GM21360 (cell line): ENCODE results near the gene CNTN4.

Source experiments
- ATAC-seq: cut with Tn5 transposase; IDR thresholded peaks from one replicate; pipeline ENCODE4 v1.9.1; 2021; ENCODE audit warnings: mild to moderate bottlenecking, moderate library complexity; ENCODE audit not compliant: unreplicated experiment

CNTN4 gene

GRCh38 chr3:2375376-2375775, 276.7 kb downstream of the CNTN4 start:
- ATAC-seq = no peak

- ATAC-seq = no peak
Observed at GRCh38 chr3:2377281-2377680, 278.6 kb downstream of the CNTN4 start.

DNA sequence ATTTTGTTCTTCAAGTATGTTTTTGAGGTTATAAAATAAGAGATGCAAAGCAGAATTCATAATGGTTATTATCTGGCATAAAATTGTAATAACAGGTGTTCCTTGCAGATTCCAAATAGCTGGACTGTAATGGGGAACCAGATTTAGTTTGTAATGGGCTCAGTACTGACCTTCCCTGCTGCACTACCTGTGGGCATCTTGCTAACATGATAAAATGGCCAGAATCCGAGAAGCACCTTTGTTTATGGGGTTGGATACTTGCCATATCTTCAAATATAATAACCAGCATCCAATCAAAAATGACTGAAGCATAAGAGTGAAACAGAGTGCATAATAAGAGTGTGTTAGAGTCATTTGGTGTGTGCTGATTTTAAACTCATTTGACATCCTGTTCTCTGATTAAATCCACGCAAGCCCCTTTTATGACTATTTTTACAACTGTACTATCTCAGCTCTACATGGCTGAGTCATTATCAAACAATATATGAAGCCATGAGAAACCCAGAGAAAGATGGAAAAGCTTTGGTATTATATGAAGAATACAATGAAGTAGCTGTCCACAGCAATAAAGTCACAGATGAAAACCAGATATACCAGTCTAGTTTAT, 292.4 kb downstream of the CNTN4 start:
- no peak for ATAC-seq

DNA sequence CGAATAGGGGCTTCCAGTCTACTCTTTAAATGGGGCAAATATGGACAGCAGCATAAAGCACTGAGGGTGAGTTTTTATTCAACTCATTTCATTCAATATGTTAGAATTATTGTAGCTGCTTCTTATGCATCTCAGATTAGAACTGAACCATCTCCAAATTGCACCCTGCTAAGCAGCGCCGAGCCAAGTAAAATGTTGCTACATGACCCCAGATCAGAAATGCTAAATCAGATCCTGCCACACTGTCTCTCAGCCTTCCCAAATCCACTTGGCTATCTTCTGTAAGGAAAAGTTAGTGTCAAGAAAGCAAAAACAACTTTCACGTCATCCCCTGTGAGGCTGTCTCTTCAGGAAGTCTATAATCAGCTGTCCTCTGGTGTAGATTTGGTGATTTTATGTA, 293.2 kb downstream of the CNTN4 start:
- ATAC-seq = no peak

GRCh38 chr3:2392981-2393380, 294.3 kb downstream of the CNTN4 start:
- no peak for ATAC-seq

DNA sequence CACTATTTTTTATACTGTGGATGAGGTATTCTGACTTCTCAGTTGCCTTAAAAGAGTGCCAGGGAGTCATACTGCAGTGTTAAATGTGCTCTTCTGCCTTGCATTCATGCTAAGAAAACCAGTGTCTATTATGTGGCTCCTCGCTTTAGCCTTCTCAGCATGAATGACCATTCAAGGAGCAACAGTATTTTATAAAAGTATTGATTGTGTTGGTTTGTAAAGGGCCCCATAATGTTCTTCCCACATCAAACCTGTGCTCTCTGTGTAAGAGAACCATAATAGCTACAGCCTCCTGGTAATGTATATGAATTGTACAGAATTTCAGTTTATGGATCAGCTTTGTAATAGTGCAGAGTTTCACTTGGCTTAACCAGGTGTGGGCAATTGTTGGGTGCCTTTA, 316.4 kb downstream of the CNTN4 start:
- ATAC-seq = no peak

DNA sequence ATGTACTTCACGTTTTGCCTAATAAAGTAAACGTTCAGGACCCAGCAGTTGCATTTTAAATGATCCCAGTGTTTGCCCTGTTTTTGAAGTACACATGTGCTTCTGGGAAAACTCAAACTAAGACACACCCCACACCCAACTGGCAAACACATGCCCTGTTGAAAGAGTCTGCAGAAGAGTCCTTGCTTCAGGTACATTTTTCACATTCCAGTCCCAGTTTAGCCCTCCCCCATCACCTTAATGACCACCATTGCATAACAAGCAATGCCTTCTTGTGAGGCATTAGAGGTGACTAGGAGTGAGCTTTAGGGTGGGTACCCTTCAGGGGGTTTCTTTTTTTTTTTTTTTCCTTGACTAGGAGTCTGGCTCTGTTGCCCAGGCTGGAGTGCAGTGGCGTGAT, 322.3 kb downstream of the CNTN4 start:
- ATAC-seq = no peak

- ATAC-seq = no peak
Observed at GRCh38 chr3:2423143-2423542, 324.5 kb downstream of the CNTN4 start.

- no peak for ATAC-seq
Observed at GRCh38 chr3:2441558-2441957, 342.9 kb downstream of the CNTN4 start.

GRCh38 chr3:2446146-2446545, 347.5 kb downstream of the CNTN4 start:
- no peak for ATAC-seq

GRCh38 chr3:2452249-2452648, 353.6 kb downstream of the CNTN4 start:
- ATAC-seq = no peak

DNA sequence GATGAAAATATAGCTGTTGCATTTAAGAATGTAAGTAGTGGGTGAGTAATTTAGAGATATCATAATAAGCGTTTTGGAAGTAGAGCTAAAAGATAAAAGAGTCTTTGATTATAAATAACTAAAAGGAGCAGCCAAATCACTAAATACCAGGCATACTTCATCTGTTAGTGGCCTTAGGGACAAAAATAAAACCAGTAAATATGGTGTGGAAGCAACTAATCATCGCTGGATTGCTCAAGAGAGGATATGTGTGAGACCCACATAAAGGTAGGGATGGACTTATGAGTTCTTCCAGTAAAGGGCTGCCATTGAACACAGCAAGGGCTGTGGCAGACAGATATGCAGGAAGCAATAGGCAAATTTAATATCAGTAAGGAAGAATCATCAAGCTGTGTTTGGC, 356.2 kb downstream of the CNTN4 start:
- no peak for ATAC-seq

DNA sequence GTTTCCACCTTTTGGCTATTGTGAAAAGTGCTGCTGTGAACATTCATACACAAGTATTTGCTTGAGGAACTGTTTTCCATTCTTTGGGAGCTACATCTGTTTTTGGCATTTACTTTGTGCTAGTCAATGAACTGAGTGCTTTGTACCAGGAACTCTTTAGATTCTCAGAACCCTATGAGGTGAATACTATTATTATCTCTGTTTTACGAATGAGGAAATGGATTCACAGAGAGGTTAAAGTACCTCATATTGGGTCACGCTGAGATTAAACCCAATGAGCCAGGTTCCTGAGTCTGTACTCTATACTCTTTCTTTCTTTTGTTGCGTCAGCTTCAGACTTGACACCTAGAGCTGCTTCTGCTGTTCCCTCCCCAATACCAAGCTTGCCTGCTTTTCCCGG, 358.1 kb downstream of the CNTN4 start:
- ATAC-seq = no peak

GRCh38 chr3:2458816-2459215, 360.1 kb downstream of the CNTN4 start:
- no peak for ATAC-seq

GRCh38 chr3:2465842-2466241, 367.2 kb downstream of the CNTN4 start:
- ATAC-seq = no peak

- ATAC-seq = no peak
Observed at GRCh38 chr3:2468816-2469215, 370.1 kb downstream of the CNTN4 start.

DNA sequence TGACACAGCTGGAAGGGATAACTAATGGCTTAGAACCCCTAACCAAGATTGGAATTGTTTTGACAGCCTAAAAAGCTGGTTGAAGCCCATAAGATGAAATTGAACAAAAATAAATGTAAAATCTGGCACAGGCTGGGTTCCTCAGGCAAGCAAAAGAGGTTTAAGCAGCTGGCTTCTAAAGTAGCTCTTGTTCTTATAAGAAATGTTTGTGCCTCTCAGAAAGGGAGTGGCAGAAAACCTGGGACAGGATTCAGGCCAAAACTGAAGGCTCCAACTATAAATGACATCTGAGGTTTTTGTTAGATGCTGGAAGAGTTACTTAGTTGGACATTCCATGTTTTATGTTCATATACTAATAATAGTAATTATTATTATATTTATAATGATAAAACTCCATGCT, 378.3 kb downstream of the CNTN4 start:
- no peak for ATAC-seq

DNA sequence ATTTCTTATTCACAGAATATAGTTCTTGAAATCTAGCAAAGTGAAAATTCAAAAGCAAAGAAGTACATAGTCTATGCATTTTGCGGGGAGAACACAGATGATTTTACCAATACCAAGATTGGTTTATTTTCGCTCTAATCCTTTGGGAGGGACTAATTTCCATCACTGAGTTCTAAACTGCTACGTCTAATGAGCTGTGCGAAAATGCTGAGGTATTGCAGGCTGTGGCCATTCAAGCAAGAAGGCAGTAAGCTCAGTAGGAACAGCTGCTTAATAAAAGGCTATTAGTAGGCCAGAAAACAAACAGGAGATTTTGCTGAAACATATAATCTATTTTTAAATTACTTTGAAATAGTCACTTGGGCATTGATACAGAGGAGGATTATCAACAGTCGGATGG, 379.0 kb downstream of the CNTN4 start:
- ATAC-seq = no peak

DNA sequence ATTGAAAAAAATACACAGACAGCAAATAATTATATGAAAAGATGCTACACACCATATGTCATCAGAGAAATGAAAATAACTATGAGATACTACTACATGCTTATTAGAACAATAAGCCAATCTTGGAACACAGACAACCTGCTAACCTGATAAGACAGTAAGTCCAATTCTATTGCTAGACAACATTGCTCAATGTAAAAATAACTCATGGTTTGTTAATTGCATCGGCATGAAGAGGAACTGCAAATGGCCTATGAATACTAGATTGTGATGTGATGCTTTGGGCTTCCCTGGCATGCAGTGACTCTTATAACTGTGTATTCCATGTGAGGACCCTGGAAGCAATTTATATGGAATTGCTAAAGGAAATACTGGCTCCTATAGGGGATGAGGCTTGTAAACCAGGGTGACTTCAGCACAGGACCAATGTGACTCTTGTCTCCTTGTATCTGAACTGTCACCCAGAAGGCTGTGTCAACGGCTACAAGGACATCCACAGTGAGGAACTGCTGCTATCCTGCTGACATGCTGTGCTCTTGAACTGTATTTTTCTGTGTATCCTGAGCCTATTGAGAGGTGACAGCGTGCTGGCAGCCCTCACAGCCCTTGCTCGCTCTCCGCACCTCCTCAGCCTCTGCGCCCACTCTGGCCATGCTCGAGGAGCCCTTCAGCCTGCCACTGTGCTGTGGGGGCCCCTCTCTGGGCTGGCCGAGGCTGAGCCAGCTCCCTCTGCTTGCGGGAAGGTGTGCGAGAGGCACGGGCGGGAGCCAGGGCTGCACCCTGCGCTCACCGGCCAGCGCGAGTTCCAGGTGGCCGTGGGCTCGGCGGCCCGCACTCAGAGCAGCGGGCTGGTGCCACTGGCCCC, 385.7 kb downstream of the CNTN4 start:
- no peak for ATAC-seq

DNA sequence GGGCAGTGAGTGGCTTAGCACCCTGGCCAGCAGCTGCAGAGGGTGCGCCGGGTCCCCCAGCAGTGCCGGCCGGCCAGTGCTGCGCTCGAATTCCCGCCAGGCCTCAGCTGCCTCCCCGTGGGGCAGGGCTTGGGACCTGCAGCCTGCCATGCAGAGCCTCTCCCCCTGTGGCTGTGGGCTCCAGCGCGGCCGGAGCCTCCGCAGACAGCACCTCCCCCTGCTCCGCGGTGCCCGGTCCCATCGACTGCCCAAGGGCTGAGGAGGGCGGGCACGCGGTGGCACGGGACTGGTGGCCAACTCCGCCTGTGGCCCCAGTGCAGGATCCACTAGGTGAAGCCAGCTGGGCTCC, 386.3 kb downstream of the CNTN4 start:
- no peak for ATAC-seq

GRCh38 chr3:2495746-2496145, 397.1 kb downstream of the CNTN4 start:
- no peak for ATAC-seq

DNA sequence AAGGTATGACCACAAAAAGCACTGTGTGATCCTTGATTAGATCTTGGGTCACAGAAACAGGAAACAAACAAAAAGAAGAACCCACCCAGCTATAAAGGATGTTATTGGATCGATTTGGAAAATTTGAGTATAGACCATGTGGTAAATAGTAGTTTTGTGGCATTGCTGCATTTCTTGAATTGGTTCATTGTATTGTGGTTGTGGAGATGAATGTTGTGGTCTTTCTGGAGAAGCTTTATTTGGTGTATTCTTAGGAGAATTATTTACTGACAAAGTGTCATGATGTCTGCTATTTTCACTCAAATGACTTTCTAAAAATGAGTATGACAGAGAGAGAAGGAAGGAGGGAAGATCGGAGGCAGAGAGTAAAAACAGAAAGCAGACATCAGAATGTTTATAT, 406.2 kb downstream of the CNTN4 start:
- ATAC-seq = no peak

- ATAC-seq = no peak
Observed at GRCh38 chr3:2506776-2507175, 408.1 kb downstream of the CNTN4 start.
